Amniotic stem cell (primary cell): ENCODE results near the gene UNG.
"Not testable (repeated sequence)": the region's sequence is repeated elsewhere in the genome, so short reads cannot be mapped to it uniquely, and the experiment has no call there.

ENCODE experiments used
- DNase-seq: peaks from one replicate; lab custom pipeline; 2025; lab: John Stamatoyannopoulos, UW

Gene UNG

DNA sequence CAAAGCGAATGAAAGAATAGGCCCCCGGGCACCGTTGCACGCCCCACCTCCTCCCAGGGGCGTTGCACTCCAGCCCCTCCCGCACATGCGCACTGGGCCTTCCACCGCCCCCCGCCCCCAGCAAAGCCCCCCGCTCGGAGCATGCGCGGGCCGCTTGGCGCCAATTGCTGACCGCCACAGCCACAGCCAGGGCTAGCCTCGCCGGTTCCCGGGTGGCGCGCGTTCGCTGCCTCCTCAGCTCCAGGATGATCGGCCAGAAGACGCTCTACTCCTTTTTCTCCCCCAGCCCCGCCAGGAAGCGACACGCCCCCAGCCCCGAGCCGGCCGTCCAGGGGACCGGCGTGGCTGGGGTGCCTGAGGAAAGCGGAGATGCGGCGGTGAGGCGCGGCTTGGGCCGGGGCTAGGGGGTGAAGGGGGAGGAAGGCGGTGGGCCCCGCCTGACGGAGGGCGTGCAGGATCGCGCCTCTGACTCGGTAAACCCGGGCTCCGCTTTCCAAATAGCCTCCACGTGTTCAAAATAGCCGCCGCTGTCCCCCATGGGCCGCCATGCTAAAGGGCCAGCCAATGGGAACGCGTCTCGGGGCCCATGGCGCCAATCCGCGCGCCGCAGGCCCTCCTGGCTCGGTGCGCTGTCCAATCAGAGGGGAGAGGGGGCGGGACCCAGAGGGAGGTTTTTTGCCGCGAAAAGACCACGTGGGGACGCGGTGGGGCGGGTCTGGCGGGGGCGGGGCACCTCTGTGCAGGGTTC, at the start of gene UNG:
TSS of gene UNG (plus strand) at position 163 of the 748 bp plus-strand sequence. CDS start at position 246, 83 bp downstream.
- peak; percentile 93 for DNase-seq

DNA sequence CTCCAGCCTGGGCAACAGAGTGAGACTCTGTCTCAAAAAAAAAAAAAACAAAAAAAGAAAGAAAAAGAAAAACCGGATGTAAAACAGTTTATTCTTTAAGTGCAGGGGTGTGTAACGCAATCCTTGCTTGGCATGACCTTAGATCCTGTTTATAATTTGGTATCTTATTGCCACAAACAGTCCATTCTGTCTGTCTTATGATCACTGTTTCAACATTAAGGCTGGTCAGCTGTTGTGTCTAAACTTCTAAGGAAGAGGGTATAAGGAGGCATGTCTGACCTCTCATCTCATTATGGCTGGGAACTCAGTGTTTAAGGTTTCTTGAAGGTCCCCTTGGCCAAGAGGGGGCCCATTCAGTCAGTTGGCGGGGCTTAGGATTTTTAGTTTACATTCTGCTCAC, 48.7 kb upstream of the UNG start:
- not testable (repeated sequence) for DNase-seq

- not testable (repeated sequence) for DNase-seq
Observed at GRCh38 chr12:109049794-109050193, 47.6 kb upstream of the UNG start.

DNA sequence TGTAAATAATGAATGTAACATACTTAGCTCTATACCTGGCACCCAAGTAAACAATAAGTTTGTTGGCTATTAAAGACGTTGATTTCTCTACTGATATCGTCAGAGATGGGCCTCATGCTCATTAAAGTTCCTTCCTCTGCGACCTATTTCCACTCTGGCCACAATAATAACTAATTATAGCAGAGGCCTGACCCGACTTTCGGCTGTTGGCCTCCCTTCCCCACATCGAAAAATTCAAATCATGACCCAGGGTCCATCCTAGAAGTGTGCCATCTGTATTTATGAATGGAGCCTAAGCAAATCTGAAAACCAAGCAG, 45.3 kb upstream of the UNG start:
- DNase-seq: no peak

GRCh38 chr12:109052414-109053323, 44.7 kb upstream of the UNG start, which contains the start of gene USP30:
Gene USP30, plus strand, starts transcription at chr12:109052576. Its CDS starts 103 bp downstream, at chr12:109052679.
- DNase-seq: peak; percentile 75

DNA sequence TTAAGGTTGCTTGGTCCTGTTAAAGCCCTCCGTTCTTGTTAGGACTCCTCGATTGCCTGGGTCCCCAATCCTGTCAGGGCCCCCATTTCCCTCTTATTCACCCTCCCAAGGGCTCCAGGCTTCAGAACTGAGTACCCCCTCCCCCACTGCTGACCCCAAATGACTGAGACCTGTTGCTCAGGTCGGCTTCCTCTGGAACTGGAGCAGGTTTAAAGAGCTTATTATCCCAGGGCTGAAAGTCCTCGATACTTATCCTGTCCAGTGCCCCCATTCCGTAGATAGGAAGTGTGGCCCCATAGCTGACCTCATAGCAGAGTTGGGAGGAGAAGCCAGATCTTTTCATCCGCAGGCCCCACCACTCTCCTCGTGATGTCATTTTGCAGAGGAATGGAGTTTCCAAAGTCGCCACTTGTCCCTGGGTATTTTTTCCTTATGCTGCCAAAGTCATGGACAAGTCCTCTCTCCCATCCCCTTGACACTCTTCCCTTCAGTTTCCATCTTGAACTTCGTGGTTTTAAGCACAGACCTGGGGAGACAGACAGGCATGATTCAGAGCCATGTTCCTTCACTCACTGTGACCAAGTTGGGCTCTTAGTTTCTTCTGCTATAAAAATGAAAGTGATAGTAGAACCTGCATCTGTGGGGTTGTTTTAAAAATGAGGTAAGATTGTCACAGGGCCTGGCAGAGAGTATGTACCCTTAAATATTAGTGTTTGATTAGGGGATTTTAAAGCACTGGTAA, 43.8 kb upstream of the UNG start:
- DNase-seq: no peak

GRCh38 chr12:109054124-109054513, 43.3 kb upstream of the UNG start:
- DNase-seq: not testable (repeated sequence)

- no peak for DNase-seq
Observed at GRCh38 chr12:109054520-109054919, 42.9 kb upstream of the UNG start.

GRCh38 chr12:109056891-109057290, 40.5 kb upstream of the UNG start:
- no peak for DNase-seq

GRCh38 chr12:109057376-109057775, 40.0 kb upstream of the UNG start:
- DNase-seq: no peak

GRCh38 chr12:109058773-109059172, 38.6 kb upstream of the UNG start:
- DNase-seq: no peak

DNA sequence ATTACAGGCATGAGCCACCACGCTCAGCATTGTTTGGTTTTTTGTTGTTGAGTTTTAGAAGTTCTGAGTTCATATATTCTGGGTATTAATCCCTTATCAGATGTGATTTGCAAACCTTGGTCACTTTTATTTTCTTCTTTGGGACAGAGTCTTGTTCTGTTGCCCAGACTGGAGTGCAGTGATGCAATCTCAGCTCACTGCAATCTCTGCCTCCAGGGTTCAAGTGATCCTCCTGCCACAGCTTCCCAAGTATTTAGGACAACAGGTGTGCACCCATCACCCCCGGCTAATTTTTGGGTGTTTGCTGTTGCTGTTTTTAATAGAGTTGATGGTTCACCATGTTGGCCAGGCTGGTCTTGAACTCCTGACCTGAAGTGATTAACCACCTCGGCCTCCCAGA, 33.3 kb upstream of the UNG start:
- DNase-seq: no peak

DNA sequence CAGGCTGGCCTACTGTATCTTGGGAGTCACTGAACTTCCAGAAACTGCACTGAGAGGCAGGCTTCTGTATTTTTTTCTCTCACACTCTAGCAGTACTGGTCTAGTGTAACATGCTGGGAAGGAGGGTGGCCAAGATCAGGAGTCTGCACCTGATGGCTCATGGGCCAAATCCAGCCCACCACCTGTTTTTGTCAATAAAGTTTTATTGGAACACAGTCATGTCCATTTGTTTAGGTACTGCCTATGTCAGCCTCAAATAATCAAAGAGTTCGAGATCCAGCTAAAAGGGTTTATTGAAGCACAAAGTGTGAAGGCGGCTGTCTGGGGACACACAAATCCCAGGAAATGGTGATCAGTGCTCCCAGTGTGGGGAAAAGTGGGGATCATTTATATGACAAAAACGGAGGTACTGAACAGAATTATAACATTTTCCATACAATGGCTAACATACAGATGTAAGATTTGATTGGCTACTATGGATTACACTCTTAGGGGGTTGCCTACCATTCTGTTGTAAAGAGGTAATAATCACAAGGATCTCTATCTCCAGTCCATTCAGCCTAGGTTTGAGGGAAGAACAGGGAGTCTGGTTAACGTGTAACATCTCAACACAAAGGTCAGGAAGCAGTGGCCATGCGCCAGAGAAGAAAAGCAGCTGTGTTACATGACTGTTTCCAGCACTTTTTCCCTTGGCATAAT, 32.1 kb upstream of the UNG start:
- DNase-seq: no peak

DNA sequence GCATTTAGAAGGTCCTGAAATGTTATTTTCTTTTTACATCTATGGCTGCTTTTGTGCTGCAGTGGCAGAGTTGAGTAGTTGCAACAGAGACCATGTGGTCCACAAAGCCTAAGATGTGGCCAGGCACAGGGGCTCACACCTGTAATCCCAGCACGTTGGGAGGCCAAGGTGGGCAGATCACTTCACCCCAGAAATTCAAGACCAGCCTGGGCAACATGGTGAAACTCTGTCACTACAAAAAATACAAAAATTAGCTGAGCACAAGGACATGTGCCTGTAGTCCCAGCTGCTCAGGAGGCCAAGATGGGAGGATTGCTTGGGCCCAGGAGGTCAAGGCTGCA, 31.6 kb upstream of the UNG start:
- no peak for DNase-seq

- no peak for DNase-seq
Observed at GRCh38 chr12:109069307-109070271, 27.8 kb upstream of the UNG start.

DNA sequence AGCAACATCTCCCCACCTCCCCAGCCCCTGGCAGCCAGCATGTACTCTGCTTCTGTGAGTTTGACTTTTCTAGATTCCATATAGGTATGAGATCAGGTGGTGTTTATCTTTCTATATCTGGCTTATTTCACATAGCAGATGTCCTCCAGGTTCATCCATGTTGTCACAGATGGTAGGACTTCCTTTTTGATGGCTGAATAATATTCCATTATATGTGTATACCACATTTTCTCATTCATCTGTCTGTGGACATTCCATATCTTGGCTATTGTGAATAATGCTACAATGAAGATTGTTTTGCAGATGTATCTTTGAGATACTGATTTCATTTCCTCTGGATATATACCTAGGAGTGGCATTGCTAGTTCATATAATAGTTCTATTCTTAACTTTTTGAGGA, 22.5 kb upstream of the UNG start:
- no peak for DNase-seq

GRCh38 chr12:109082751-109083150, 14.6 kb upstream of the UNG start:
- no peak for DNase-seq

DNA sequence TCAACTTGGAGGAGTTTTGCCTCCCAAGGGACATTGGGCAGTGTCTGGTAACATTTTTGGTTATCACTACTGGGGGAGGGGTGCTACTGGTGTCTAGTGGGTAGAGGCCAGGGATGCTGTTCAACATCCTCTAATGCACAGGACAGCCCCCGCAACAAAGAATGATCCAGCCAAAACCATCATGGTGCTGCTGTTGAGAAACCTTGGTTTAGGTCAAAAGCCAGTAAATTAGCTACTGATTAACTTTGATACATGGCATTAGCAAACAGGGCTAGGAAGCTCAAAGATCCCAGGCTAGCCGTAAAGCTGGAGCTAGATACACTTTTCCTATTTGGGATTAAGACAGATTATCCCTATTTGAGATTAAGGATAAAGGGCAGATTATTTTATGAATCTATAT, 13.0 kb upstream of the UNG start:
- DNase-seq: no peak

GRCh38 chr12:109085590-109085989, 11.8 kb upstream of the UNG start:
- DNase-seq: no peak

GRCh38 chr12:109087250-109087649, 10.1 kb upstream of the UNG start:
- DNase-seq: no peak

DNA sequence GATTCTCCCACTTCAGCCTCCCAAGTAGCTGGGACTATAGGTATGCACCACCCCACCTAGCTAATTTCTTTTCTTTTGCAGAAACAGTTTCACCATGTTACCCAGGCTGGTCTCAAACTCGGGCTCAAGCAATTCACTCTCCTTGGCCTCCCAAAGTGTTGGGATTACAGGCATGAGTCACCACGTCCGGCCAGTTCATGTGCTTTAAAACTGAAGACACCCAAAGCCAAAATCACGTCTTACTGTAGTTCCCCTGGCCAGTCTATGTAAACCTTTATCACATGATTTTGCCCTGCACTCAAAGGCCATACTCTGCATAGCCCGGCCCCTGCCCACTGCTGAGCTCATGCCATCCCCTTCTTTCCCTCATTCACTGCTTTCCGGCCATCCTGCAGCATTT, 8.6 kb upstream of the UNG start:
- no peak for DNase-seq
